GM19467 (cell line): ENCODE measurements around the gene HOXA4.

Experiments used
- ATAC-seq: cut with Tn5 transposase; IDR thresholded peaks from one replicate; pipeline ENCODE4 v1.9.1; 2021; ENCODE audit warnings: mild to moderate bottlenecking, moderate library complexity; ENCODE audit not compliant: unreplicated experiment

The HOXA4 gene

DNA sequence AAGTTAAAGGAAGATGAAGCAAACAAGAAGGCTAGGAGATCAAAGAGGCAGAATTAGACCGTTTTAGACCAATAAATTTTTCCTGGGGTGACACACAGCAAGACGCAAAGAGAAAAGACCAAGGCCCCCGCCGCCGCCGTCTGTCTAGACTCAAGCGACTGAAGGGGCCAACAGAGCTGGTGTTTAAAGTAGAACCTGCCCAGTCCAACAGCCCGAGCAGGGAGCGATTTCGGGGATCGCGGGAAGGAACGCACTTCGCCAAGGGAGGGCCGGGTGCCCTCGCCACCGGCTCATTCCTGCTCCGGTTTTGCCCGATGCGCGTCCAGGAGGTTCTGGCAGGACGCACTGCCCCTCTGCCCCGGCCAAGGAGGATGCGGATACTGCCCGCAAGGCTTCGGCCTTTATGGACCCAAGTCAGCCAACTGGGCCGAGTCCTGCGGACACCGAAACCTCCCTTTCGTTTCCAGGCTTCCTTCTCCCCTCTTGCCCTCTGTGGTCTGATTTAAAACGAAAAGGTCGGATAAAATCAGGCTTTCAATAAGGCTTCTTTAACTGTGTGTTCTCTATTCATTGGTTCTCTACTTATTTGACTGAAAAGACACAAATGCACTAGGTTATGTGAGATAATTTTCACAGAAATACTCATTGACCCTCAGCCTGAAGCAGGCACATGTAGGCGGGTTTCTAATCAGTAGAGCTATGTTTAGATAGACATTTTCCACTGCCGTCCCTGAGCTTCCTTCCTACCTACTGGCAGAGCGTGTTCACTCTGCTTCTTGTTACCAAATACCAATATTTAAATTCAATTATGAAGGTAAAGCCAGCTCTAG is 28.1 kb upstream of the HOXA4 start:
- no peak for ATAC-seq

DNA sequence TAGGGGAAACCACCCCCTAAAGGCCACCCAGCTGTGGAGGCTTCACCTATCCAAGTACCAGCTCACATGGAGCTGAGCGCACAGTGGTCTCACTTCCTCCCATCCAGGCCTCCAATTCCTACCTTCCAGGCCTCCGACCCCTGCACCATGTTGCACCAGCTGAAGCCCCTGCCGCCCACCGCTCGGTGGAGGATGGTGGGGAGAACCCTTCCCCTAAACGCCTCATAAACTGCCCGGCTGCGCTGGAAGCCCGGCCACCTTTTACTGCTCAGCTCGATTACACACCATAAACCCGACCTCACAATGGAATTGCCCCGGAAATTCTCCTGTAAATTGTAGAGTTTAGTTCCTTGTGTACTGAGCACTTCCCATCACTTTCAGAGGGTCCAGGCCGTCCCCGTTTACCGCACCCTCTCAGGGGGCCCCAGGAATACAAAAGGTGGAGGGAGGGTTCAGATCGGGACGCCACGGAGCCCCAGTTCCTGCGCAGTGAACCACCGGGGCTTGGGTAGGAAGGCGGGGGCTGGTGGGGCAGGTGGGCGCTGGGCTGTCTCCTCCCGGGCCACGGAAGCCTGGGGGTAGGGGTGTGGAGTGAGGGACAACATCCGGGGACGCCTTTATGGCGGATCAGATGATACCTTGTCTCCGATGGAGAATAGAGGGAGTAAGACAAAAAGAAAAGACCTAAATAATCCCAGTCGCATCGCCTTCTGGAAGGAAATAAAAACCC is 27.3 kb upstream of the HOXA4 start:
- no peak for ATAC-seq

DNA sequence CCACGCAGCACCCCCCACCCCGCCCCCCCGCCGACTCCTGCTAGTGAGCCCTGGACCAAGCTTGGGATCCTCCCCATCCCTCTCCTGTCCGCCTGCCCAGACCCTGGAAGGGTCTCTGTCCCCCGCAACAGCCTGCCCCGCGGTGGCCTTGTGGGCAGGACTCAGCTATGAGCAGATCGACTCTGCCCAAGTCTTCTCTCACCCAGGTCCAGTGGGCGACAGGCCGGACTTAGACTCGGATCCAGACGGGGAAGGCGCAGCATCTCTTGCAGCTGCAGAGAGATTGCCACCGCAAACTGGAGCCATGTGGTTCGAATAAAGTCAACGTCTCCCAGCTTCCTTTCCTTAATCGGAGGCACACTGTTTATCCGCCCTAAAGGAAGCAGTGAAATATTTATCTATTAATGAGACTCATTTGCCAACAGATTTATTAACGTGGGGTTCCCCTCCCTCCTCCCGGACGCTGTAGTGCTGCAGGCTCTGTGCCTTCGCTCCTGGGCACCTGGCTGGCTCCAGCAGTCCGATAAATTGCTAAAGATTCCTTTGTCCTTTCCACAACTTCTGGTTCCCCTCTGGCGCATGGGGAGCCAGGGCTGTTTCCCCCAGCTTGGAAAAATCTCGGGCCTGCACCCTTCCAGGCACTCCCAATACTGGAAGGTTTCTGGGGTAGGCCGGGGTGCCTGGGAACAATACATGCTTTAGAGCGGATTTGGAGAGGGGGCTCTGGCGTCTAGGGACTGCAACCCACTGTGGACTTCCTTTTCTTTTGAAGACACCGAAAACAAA is 26.6 kb upstream of the HOXA4 start:
- ATAC-seq: no peak

- ATAC-seq: no peak
Observed at GRCh38 chr7:27156508-27156898, 25.9 kb upstream of the HOXA4 start, which contains the start of gene HOXA7. TSS of gene HOXA7 (minus strand) at chr7:27156675. CDS start at chr7:27156545, 130 bp downstream.

- no peak for ATAC-seq
Observed at GRCh38 chr7:27155816-27156507, 25.4 kb upstream of the HOXA4 start.

GRCh38 chr7:27154901-27155815 is 24.6 kb upstream of the HOXA4 start:
- ATAC-seq: no peak

- ATAC-seq: no peak
Observed at GRCh38 chr7:27154369-27154768, 23.8 kb upstream of the HOXA4 start.

DNA sequence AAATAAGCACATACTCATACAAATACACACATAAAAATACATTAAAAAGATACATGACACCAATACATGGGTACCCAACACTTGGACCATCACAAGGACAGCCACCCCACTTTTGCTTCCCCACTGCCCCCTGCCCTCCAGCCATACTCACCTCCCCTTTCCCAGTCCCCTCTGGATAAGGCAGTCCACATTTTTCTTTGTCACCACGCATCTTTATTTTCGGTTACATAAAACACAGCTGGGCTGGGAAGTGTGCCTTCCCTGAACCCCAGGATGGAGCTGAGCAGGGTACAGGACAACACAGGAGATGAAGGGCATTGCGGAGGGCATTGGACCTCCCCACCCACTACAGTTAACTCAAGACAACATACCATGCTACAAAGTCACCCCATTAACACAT is 23.0 kb upstream of the HOXA4 start:
- no peak for ATAC-seq

- no peak for ATAC-seq
Observed at GRCh38 chr7:27152816-27153442, 22.4 kb upstream of the HOXA4 start.

DNA sequence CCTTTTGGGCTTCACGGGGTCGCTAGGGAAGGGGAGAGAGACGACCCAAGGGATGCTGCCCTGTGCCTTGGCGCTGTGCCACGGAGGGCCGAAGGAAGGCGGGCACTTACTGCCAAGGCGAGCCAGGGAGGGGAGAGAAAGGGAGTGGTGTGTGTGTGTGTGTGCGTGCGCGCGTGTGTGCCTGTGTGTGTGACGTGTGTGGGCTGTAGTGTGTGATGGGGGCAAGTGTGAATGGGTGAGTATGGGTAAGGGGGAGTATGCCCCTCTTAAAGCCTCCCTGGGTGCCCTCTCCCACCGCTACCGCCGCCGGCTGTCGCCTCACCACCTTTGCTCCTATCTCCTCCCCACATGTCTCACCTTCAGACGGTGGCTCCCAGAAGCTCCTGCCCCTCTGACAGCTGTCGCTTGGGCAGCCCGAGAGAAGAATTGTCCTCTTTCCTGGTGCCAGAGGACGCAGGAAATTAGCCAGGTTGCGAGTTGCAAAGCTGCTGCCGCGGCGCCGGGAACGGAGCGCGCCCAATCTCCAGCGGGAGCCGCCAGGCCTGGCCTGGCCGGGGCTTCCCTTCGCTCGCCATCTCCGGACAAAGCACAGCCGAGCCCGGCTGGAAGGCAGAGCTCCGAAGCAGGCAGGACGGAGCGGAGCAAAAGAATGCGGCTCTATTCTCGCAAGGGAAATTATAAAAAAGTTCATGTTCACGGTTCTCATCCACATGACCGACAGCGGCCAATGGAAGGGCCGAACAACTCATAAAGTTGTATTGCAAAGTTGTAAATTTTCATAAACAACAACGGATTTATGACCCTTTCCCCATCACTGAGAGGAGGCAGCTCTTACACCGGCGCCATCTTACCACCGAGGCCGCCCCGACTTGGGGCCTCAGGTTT is 21.6 kb upstream of the HOXA4 start, which contains the start of gene HOXA3:
Gene HOXA3 (minus strand): TSS at position 653 of the 885 bp plus-strand sequence. CDS start 41,943 bp downstream, outside the sequence.
- ATAC-seq: no peak

GRCh38 chr7:27151341-27151930 is 20.9 kb upstream of the HOXA4 start:
- no peak for ATAC-seq

- ATAC-seq: peak; percentile 76
Observed at GRCh38 chr7:27150568-27151340, 20.2 kb upstream of the HOXA4 start.

- ATAC-seq: no peak
Observed at GRCh38 chr7:27149842-27150567, 19.4 kb upstream of the HOXA4 start.

DNA sequence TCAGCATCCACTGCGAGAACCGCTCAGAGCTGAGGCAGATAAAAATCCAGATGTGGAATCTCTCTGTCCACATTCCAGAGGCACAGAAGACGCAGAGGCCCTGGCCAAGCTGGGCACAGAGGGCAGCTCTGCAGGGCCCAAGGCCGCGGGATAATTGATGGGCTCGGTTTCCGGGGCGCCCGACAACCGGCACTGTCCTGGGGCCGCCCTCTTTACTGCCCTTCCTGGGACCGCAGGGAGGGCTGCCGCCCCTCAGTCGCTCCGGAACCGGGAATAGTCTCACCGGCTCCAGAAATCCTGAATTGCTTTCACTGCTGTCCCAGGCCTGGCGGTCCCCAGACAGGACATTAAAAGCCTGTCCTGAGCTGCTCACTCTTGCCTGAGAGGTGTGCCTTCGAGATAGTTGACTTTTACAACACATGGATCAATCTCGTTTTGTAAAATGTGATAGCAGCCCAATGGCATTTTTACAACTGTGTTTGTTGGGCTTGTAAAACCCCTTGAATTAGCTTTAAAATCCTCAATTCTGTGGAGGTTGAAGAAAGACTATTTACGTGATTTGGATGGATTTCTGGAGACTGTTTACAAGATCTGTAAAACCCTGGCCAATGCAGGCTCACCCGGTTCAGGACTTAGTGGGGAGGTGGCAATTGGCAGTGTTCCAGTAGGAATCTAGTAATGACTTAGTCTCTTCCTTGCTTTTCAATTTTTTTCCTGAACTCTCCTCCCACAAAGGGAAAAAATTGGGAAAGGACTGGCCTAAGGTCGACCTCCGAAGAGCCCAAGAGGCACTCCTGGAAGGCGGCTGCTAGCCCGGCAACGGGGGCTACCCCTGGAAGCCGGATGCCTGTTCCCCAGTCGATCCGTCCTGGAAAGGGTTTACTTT is 18.4 kb upstream of the HOXA4 start:
- no peak for ATAC-seq

- ATAC-seq: no peak
Observed at GRCh38 chr7:27148031-27148755, 17.6 kb upstream of the HOXA4 start.
